ENCODE measurements around the gene CMTM5.
"Not testable (repeated sequence)": the region's sequence is repeated elsewhere in the genome, so short reads cannot be mapped to it uniquely, and the experiment has no call there.

Gene CMTM5

DNA sequence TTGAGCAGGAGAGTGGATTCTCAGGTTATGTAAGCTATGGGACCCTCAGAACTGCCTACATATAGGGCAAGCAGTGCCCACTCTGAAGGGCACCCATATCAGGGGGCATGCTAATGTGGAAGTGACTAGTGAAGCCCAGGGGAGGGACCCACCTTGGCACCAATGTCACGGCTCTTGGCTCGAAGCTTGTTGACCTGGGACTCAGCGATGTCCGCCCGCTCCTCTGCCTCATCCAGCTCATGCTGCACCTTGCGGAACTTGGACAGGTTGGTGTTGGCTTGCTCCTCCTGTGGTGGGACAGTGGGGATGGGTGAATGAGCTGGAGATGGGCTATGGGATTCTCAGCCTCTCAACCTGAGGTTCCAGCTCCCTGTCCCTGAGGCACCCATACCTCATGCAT lies 5.4 kb downstream of the CMTM5 start:
- DNase-seq (ENCODE audit: low read depth in 2 of 2): no peak
- no peak overlapping the region for H3K4me3 ChIP-seq (replicated peaks in 1 of 2; ENCODE audit: low read depth in 2 of 2, low read length in 2 of 2)
- no peak for TF ChIP-seq CTCF (IDR thresholded peaks at IDR 0.05; ENCODE audit: low read depth, low read length)

DNA sequence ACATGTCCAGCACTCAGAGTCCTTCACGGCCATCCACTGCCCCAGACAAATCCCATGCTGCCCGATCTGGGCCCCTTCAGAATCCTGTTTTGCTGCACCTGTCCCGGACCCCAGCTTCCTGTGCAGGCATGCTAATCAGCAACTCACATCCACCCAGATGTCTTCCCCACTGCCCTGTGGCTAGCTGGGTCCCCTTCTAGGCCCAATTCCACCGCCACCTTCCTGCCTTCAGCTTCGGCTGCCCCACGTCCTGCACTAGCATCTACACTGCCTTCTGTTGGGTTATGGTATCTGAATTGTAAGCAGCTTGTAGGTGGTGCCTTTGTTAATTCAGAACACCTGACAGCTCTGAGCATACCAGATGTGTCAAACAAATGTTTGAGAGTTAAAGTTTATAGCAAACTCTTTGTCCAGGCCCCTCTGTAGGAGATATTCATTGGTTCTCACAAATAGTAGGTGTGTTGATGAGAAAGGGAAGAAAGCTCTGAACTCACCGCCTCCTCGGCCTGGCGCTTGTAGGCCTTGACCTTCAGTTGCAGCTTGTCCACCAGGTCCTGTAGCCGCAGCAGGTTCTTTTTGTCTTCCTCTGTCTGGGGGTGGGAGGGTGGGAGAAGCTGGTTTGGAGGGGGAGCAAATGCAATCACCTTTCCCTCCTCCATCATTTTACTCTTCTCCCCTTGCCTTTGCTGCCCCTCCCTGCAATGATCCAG lies 6.0 kb downstream of the CMTM5 start:
- no peak for DNase-seq (ENCODE audit: low read depth in 2 of 2)
- H3K4me3 ChIP-seq (replicated peaks in 1 of 2; ENCODE audit: low read depth in 2 of 2, low read length in 2 of 2): no peak overlapping the region
- no peak for TF ChIP-seq CTCF (IDR thresholded peaks at IDR 0.05; ENCODE audit: low read depth, low read length)

GRCh38 chr14:23384364-23385080 lies 7.7 kb downstream of the CMTM5 start:
- DNase-seq (ENCODE audit: low read depth in 2 of 2): no peak
- H3K4me3 ChIP-seq (replicated peaks in 1 of 2; ENCODE audit: low read depth in 2 of 2, low read length in 2 of 2): no peak overlapping the region
- no peak for TF ChIP-seq CTCF (IDR thresholded peaks at IDR 0.05; ENCODE audit: low read depth, low read length)

DNA sequence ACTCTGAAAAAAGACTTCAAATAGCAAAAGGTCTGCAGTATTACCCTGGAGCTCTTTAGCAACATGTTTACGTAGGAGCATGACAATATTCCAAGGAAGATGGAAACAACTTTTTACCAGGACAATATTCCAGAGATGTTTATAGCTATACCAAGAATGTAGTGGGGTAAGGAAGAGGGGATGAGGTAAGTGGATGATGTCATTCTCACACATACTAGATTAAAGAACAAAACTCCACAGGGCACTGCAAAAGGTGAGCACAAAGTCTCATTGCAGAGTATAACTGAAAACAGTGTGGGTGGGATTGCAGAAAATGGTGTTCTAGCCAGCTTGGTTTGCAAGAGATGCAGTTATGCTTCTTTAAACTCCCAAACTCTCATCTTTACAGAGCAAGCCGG lies 8.4 kb downstream of the CMTM5 start:
- TF ChIP-seq CTCF (IDR thresholded peaks at IDR 0.05; ENCODE audit: low read depth, low read length): no peak
- DNase-seq (ENCODE audit: low read depth in 2 of 2): no peak

DNA sequence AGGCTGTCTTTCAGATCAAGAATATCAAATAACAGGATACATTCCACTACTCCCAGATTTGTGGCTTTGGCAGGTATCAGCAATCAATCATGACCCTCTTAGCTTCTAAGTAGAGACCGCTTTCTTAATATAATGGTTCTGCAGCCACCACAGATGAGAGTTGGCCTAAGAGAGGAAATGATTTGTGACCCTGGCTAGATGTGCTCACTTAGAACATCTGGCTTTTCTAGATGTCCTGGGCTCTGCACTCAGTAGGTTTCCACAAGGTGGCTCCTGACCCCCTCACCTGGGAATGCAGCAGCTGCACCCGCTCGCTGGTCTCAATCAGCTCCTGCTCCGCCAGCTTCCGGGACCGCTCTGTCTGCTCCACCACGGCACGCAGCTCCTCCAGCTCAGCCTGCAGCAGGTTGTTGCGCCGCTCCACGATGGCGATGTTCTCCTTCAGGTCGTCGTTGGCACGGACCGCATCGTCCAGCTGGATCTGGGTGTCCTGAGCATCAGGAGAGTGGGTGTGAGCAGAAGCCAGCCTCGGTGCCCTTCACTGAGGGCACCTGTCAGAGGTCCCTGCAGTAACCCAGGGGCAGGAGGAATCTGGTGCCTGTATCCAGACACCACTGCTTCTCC lies 8.9 kb downstream of the CMTM5 start:
- H3K4me3 ChIP-seq (replicated peaks in 1 of 2; ENCODE audit: low read depth in 2 of 2, low read length in 2 of 2): no peak overlapping the region
- no peak for DNase-seq (ENCODE audit: low read depth in 2 of 2)
- TF ChIP-seq CTCF (IDR thresholded peaks at IDR 0.05; ENCODE audit: low read depth, low read length): no peak

More for the DNA sequence above, 8.4 kb downstream of the CMTM5 start:
- no peak overlapping the region for H3K4me3 ChIP-seq (replicated peaks in 1 of 2; ENCODE audit: low read depth in 2 of 2, low read length in 2 of 2)

DNA sequence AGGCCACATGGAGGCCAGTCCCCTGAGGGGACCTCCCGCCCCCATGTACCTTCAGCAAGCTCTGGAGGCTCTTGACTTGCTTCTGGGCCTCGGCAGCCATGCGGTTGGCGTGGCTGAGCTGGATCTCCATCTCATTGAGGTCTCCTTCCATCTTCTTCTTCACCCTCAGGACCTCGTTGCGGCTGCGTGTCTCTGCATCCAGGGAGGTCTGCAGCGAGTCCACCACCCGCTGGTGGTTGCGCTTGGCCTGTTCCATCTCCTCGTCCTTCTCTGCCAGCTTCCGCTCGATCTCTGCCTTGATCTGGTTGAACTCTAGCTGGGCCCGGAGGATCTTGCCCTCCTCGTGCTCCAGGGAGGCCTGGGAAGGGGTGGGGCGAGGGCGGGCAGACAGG lies 9.4 kb downstream of the CMTM5 start:
- not testable (repeated sequence) for H3K4me3 ChIP-seq (replicated peaks in 1 of 2; ENCODE audit: low read depth in 2 of 2, low read length in 2 of 2); DNase-seq (ENCODE audit: low read depth in 2 of 2)

GRCh38 chr14:23386999-23387398 lies 10.2 kb downstream of the CMTM5 start:
- no peak overlapping the region for H3K4me3 ChIP-seq (replicated peaks in 1 of 2; ENCODE audit: low read depth in 2 of 2, low read length in 2 of 2)
- TF ChIP-seq CTCF (IDR thresholded peaks at IDR 0.05; ENCODE audit: low read depth, low read length): no peak
- no peak for DNase-seq (ENCODE audit: low read depth in 2 of 2)

Measured in cardiac fibroblast (primary cell).